ENCODE results near the gene ATP6V1C2. TPM values are rescaled to one million over a fixed set of nuclear protein-coding genes. Genes with fewer than 3 reads are reported as not detected.
"Not testable (repeated sequence)": the region's sequence is repeated elsewhere in the genome, so short reads cannot be mapped to it uniquely, and the experiment has no call there.

ATP6V1C2 gene
- total RNA-seq, 1 experiment from 2014 or later, result not detected

- DNase-seq (ENCODE audit: low read depth), result no peak
These were observed 44.0 kb downstream of the ATP6V1C2 start for GRCh38 chr2:10765461-10765860.

DNA sequence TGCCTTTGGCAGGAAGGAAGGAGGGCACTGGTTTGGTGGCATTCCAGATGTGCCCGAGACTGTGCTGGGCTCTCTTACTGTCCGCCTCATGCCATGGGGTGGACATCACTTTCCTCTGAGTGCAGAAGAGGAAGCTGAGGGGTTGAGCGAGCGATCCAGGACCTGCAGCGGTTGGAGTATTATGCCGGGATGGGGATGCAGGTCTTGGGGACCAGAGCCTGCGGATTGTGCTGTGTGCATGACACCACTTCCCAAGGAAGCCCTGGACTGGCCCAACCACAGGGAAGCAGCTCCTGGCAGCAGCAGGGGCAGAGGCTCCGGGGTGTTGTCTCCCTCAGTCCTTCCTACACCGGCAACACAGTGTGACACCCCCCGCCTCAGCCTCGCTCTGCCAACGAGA, 44.5 kb downstream of the ATP6V1C2 start:
- no peak for DNase-seq (ENCODE audit: low read depth)

DNA sequence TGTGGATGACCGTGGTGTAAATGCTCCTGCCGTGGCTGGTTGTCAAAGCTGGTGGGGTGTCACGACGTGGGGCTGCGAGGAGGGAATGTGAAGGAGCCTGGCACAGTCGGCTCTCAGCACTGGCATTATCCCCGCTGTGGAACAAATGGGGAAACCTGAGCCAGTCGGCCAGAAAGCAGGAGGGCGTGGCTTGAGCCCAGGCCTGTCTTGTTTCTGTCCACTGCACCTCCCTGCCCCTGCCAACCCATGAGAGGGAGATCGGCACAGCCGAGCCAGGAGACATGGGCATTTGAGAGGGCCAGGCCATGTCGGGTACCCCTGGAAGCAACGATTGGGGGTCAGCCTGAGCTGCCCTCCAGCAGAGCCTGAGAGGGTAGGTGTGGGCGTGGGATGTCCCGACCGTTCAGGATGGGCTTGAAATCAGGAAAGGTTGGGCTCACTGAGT, 46.7 kb downstream of the ATP6V1C2 start:
- DNase-seq (ENCODE audit: low read depth), result no peak

- DNase-seq (ENCODE audit: low read depth), result no peak
These were observed 49.7 kb downstream of the ATP6V1C2 start for GRCh38 chr2:10770956-10771750.

- DNase-seq (ENCODE audit: low read depth), result no peak
These were observed 50.4 kb downstream of the ATP6V1C2 start for GRCh38 chr2:10771786-10772185.

DNA sequence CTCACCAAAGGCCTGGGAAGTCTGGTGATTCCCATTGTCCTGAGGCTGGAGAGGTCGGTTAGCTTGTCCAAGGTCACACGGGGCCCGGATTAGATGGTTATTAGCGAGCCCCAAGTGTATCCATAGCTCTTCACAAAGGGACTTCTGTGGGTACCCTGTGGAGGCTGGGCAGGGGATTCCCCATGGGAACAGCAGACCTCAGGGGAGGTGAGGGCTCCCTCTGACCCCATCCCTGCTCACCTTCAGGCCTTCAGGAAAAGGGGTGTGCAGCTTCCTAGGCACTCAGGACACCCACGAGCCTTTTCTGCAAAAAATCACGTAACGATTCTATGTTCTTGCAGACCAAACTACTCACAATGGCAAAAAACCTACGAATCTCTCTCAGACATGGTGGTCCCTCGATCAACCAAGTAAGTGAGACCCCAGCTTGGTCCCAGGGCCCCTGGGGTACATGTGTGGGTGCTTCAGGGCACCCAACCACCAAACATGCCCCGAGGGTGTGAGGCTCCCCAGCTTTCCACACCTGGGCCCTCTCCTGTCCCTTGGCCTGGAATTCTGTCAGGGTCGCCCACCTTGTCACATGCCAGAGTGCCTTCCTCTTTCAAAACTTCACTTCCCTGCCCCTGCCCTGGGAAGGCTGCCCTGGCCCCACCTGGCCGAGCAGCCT, 50.9 kb downstream of the ATP6V1C2 start:
- DNase-seq (ENCODE audit: low read depth), result no peak

DNA sequence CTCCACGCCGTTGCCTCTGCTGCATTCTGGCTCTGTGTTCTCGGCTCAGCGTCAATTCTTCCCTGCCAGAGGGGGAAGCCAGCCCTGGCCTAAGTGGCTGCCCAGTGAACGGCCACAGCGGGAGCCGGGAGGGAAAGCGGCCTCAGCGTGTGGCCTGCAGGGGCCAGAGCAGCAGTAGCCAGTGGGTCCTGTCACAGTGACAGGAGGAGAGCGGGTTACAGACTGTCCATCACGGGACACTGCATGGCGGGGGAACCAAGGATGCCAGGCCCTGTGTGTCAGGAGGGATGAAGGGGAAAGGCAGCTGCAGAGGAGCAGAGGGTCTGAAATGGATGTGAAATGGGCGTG, 51.4 kb downstream of the ATP6V1C2 start:
- DNase-seq (ENCODE audit: low read depth), result no peak

DNA sequence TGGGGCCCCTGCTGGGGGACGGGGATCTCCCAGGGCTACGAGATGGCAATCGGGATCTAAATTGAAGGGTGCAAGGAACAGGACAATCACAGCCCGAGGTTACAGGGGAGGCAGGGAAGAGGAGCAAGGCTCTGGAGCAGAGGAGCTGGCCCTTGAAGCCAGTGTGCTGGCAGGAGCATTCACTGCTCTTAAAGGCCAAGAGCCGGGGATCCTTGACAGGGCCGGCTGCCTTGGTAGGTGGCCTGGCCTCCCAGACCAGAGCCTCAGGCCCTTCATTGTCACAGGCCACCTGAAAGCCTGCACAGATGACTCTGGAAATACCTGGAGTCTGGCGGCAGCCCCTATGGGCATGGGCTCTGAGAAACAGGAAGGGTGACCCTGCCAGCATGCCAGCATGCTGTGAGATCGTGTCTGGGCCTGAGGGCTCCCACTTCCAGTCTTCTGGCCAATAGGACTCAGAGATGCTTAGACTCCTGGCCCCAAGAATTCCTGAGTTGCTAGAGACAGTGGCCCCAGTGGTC, 52.5 kb downstream of the ATP6V1C2 start:
- DNase-seq (ENCODE audit: low read depth), result no peak

DNA sequence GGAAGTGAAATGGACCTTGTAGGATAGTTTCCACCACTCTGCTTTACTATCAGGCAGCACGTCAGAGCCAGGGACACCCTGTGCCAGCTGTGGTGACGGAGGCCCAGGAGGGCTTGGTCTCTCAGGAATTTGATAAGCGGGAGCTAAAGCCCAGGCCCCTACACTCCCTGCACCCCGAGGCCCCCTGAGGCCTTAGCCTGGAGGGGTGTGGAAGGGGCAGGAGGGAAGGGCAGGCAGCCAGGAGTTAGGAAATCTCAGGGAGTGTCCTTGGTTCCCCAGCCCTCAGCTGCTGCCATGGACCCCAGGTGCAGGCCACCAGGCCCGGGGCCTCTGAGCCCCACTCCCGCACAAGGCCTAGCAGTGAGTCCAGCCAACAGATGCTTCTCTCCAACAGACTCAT, 53.0 kb downstream of the ATP6V1C2 start:
- DNase-seq (ENCODE audit: low read depth), result no peak

DNA sequence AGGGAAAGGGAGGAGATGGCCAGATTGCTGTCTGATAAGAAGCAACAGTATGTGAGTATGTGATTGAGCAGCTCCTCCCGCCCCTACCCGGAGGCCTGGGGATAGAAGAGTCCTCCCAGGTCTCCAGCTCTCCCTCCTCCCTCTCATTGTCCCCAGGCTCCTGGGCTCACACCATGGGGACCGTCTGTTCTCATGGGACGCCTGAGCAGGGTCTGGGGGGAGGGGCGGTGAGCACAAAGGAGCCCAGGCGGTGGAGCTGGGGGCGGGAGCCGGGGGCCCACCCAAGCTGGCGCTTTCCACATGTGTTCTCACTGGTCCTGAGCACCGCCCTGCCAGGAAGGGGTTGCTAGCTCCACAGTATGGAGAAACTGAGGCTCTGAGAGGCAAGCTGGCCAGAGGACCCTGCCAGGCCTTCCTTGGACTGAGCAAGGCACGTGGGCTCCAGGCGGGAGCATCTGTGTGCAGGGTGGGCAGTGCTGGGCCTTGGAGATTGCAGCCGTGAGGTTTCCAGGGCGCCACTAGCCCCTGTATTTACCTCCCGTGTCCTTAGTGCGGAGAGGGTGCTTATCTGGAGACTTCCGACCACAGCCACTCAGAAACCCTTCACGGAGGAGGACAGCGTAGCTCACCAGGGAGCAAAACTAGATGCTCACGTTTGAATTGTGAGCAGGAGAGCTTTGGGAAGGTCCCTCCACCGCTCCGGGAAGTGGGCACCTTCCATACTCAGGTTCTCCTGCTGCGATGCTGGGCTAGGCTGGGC, 53.8 kb downstream of the ATP6V1C2 start:
- DNase-seq (ENCODE audit: low read depth), result no peak

DNA sequence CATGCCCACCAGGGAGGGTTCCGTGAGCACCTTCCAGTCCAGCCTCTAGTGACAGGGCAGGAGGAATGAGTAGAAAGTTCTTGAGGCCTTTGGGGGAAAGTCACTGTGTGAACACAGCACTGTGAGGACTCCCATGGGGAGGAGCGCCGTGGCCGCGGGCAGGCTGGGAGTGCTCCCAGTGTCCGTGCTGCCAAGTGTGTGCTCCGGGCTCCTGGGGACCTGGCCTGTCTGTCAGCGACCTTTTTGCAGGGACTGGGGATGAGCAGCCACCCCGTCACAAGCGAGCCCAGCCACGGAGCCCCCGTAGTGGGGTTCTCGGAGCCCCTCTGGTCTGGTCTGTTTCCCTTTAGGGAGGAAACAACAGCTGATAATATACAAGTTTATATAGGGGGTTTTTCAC, 54.4 kb downstream of the ATP6V1C2 start:
- no peak for DNase-seq (ENCODE audit: low read depth)

DNA sequence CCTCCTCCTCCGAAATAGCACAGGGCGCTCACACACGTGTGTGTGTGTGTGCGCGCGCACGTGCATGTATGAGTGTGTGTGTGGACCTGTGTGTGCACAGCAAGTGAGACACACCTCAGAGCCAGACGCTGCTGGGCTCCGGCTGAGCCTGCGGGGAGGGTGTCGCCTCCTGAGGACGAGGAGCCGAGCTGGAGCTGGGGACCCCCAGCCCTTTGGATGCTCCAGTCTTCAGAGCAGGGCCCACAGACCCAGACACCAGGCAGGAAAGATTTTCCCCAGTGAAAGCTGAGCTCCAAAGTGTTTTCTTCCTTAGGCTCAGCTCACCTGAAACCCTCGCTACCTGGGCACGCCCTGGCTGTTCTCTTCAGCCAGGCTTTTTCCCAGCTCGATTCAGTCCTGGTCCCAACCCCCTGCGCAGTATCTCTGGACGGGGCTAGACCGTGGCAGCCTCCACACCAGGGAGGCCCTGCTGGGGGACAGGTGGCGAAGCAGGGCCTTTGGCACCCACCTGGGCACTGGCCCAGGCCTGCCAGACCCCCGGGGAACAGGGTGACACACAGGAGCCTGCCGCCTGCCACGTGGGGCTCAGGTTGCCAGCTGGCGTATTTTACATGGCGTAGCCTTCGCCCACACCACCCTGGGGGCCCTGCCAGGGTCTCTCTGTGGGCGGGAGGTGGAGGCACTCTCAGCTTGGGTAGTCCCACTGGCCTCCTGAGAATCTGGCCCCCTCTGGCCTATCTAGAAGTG, 55.0 kb downstream of the ATP6V1C2 start:
- no peak for DNase-seq (ENCODE audit: low read depth)

DNA sequence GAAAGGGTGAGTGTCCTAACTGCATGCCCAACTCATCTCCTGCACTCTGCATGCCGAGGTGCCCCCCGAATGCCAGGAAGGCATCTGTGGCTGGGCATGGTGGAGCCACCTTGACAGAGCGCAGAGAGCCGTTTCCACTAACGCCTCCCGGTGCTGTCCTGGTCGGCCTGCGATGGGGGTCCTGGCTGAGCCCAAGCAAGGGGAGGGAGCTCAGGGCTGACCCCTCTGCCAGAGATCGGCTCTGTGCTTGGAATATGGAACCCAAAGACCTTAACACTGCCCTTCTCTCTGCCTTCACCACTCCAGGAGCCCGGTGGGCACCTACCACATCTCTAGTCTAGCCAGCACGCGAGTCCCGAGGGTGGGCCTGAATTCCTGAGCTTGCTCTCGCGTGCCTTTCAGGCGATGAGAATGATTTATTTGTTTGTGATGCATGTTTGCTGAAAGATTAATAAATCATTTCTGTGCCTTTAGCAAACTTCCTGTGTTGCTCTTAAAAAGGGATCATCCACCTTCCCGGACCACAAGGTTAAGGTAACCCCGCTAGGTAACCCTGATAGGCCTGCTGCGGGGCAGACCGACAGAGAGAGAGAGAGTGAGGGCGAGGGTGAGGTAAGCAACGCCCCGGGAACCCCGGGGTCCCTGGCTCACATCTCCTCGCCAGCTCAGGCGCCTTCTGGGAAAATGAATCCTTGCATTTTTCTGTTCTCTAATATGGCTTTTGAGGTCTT, 55.8 kb downstream of the ATP6V1C2 start:
- DNase-seq (ENCODE audit: low read depth), result no peak

- no peak for DNase-seq (ENCODE audit: low read depth)
These were observed 56.7 kb downstream of the ATP6V1C2 start for GRCh38 chr2:10777842-10778723.

DNA sequence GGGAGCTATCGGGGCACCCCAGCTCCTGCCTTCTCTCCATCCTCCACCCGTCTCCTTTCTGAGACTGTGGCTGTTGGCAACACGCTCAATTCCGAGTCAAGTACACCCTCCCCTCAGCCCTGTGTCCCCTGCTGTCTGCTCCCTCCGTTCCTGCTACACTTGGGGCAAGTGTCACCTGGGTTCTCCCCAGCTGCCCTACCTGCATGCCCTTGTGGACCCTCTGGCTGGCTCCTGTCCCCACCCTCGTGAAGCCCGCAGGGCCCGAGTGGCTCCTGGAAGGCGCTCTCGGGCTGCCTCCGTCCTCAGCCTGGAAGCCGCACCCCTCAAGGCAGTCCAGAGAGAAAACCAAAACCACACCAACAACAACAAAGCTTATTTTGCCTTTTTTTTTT, 57.3 kb downstream of the ATP6V1C2 start:
- no peak for DNase-seq (ENCODE audit: low read depth)

DNA sequence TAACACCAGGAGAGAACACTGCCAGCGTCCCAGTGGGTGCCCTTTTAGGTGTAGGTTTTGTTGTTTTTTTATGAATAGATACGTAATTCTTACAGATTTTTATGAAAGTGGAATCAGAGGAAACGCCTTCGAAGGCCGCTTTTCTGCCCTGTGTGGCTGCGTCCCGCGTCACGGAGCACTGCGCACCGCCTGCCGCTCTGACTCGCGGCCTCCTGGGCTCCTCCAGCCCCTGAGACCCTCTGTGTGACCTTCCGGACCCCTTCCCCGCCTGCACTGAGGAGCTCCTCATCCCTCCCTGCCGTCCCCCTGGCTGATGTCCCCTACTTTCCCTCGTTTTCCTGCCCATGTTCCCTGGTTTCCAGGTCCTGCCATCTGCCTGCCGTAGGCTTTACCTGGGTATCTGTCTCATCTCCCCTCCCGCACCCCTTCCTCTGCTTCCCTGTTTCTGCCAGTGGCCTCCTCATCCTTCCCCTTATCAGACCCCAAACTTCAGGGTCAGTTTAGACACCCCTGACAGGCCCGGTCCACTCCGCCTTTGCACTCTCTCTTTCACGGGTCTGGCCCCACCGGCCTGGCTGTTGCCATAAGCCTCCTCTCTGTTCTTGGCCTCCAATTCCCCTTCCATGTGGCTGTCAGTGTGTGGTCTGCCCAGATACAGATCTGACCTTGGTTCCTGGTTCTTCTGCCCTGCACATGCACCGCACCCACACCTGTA, 58.5 kb downstream of the ATP6V1C2 start:
- no peak for DNase-seq (ENCODE audit: low read depth)

DNA sequence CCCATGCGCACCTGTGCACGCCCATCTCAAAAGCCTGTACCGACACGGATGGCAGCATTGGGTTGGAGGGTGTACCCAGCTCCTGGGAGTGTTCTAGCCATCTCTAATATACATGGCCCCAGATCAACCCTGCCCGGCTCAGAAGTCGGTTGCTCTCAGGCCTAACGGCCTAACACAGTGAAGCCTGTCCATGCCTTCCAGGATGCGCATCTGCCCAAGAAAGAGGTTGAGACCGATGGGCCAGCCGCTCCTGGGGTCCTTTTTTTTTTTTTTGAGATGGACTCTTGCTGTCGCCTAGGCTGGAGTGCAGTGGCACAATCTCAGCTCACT, 59.0 kb downstream of the ATP6V1C2 start:
- no peak for DNase-seq (ENCODE audit: low read depth)

DNA sequence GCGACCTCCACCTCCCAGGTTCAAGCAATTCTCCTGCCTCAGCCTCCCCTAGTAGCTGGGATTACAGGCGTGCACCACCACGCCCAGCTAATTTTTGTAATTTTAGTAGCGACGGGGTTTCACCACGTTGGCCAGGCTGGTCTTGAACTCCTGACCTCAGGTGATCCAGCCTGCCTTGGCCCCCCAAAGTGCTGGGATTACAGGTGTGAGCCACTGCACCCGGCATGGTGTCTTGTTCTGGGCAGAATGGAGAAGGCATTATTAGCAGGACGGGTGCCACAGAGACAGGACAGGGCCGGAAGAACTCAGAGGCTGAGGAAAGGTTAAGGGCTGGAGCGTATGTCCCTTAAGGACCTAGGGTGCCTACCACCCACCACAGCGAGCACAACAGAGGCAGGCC, 59.4 kb downstream of the ATP6V1C2 start:
- DNase-seq (ENCODE audit: low read depth), result not testable (repeated sequence)

GRCh38 chr2:10781746-10782145, 60.3 kb downstream of the ATP6V1C2 start:
- DNase-seq (ENCODE audit: low read depth), result no peak
